HG03571 (cell line): Measurements from ENCODE around the gene AHDC1.

Experiments used
- ATAC-seq: cut with Tn5 transposase; IDR thresholded peaks from one replicate; pipeline ENCODE4 v1.9.1; 2021; ENCODE audit not compliant: unreplicated experiment

AHDC1 gene

DNA sequence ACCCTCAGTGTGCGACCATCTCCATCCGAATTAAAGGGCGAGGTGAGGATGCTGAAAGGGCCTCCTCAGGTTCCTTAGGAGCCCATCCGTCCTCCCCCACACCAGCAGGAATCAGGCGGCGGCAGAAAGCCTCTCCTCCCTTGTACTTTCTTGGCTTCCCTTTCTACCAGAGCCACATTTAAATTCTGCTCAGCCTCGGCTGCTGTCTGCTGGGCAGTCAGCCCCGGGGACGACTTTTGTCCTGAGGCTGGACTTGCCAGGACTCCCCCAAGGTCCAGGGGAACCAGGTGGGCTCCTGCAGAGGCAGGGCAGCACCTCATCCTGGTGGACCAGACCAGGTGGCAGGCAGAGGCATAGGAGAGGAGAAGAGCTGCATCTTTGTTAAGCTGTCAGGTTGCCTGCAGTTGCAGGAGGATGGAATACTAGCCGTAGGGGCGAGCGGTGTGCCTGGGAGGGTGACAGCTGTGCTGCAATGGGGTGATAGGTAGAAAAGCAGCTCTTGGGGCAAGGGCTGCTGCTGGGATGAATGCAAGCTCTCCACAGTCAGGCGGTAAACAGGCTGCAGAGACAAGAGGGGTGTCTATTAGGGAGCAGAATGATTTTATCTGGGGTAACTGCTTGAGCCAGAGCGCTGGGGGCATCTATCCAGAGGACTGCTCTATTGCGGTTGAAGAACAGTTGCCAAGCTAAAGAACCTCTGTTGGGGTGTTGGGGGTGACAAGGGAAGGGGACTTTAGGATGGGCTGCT lies 67.8 kb downstream of the AHDC1 start:
- ATAC-seq = no peak

- ATAC-seq = no peak
These were observed 68.6 kb downstream of the AHDC1 start for GRCh38 chr1:27535386-27535785.

- ATAC-seq = no peak
These were observed 71.8 kb downstream of the AHDC1 start for GRCh38 chr1:27531959-27532685.

DNA sequence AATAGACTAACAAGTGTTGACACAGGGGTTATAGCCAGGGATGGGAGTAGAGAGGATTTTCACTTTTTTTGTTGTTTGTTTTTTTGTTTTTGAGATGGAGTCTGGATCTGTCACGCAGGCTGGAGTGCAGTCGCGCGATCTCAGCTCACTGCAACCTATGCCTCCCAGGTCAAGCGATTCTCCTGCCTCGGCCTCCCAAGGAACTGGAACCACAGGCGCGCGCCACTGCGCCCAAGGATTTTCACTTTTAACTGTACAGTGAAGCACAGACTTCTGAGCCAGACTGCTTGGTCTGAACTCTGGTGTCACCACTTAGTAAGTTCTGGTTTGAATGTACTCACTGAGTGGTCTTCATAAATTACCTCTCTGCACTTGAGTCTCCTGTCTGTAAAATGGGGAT lies 73.8 kb downstream of the AHDC1 start:
- ATAC-seq = no peak

DNA sequence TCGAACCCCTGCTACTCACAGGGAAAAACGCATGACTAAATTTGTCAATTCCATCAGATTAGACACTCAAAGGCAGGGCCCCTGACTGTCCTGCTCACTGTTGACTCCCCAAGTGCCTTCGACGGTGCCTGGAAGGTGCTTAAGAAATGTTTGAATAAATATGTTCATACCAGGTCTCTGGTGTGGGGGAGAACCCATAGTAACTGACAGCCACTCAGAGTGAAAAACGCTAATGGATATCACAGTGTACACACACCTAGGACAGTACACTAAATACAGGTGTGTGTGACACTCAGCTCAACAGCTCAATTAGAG lies 74.3 kb downstream of the AHDC1 start:
- ATAC-seq = no peak

DNA sequence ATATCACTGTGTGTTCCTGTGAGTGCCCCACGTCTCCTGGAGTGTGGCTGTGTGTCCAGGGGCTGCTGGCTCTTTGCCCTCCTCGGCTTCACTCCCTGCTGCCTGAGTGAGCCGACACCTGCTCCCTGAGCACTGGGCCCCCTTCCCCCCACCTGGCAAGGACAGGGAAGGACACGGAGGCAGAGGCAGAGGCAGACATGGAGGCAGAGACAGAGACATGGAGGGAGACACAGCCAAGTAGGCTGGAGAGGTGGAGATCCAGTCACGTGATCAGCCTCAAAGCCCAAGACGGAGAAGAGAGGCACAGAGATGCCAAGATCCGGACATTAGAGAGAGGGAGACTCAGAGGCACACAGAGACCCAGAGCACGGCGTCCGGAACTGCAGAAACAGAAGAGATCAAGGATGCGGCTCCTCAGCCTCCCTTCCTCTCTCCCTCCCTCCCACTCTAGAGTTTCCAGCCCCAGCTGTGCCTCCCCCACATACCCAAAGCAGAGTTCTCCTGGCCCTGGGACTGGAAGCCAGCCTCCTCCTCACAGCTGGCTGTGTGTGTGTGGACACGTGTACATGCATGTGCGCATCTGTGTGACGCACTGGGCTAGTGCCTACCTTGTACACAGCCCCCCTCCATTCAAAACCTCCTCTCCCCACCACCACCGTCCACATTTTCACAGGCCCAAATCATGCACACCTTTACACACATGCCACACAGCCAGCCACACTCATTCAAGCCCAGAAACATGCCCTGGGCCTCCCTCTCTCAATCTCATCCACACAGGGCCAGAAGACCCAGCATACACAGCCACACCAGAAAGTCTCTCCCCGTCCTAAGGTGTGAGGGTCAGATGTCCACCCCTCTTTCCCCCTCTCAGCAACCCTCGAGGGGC lies 74.9 kb downstream of the AHDC1 start:
- no peak for ATAC-seq

- ATAC-seq = no peak
These were observed 75.8 kb downstream of the AHDC1 start for GRCh38 chr1:27527890-27528817.

DNA sequence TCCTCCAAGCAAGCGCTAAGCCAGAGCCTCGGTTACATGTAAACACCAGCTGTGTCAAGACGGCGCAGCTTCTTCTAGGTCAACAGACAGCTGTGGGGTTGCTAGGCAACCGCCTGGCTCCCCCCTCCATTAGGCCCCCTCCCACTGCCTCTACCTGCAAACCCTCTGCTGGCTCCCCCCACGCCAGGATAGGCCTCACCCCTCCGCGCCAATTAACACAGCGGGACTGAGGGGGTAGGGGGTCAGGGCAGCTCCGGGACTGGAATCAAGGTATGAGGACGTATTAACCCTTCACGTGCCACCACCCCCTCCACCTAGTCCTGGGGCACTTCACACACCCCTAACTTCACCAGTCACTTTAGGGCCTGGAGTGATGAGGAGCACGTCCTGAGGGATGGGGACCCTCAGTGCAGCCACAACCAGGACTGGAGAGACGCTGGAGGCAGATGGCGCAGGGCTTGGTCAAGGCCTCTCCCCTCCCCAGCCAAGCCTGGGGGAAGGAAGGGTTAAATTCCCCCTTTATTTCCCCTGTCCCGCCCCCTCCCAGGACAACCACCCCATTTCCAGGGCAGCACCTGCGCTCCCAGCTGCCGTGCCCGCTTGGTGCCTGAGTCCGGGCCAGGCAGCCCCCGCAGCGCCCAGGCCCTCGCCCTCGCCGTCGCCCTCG lies 76.6 kb downstream of the AHDC1 start:
- no peak for ATAC-seq

DNA sequence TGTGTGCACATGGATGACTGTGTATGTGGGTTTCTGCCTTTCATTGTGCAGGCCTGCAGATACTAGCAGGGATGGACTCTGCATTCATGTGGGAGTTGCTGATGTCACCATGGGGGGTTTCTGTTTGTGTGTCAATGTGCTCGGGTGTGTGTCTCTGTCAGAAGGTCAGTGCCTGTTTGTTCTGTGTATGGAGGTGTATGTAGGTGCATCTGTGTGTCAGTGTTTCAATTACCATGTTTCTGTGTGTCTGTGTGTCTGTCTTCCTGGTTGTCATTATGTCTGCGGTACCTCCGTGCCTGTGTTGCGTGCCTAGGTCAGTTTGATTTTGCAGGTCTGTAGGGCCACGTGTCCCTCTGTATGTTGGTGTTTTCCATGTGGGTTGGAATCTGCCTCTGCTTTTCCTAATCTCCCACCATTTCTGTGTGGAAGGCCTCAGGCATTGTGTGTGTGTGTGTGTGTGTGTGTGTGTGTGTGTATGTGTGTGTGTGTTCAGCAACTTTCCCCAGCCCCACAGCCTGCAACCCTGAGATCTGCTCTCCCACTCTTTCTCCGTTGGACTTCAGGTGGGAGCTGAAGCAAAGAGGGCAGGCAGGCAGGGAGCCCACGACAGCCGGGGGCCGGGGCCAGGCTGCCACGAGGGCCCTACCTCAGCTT lies 77.2 kb downstream of the AHDC1 start:
- ATAC-seq = no peak

DNA sequence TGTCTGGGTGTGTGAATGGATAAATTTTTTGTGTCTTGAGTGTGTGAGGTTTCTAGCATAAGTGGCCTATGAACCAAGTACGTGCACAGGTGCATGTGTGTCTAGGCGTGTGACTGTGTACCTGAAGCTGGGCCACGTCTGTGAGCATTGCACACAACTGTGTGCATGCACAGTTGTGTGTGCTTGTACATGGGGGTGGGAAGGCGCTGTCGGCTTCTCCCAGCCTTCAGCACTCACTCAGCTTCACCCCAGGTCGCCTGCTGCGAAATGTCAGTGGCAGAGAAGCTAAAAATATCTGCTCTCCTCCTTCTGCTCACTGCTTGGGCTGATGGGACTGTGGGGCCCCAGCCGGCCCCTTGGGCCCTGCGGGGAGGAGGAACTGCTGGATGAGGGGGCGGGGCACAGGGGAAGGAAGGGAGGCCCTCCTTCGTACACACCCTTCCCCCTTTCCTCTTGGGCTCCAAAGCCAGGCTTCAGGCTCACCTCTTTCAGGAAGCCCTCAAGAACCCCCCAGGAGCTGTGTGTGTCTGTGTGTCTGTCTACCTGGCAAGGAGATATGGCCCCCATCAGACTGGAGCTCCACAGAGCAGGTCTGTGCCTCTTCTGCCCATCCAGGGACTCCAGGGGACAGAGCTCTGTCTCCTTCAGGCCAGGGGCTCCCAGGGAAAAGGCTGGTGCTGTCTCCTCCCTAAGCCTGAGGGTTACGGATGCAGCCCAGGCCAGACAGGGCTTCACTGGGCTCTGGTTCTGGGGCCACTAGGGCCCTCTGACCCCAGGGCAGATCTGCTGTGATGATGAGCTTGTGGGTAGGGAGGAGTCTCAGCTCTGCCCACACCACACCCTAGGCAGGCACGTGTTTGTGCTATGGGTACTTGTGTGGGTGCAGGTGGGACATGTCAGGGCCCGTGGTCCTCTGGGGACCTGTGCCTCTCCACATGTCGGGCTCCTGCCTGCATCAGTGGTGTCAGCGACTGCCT lies 78.4 kb downstream of the AHDC1 start:
- ATAC-seq = no peak

DNA sequence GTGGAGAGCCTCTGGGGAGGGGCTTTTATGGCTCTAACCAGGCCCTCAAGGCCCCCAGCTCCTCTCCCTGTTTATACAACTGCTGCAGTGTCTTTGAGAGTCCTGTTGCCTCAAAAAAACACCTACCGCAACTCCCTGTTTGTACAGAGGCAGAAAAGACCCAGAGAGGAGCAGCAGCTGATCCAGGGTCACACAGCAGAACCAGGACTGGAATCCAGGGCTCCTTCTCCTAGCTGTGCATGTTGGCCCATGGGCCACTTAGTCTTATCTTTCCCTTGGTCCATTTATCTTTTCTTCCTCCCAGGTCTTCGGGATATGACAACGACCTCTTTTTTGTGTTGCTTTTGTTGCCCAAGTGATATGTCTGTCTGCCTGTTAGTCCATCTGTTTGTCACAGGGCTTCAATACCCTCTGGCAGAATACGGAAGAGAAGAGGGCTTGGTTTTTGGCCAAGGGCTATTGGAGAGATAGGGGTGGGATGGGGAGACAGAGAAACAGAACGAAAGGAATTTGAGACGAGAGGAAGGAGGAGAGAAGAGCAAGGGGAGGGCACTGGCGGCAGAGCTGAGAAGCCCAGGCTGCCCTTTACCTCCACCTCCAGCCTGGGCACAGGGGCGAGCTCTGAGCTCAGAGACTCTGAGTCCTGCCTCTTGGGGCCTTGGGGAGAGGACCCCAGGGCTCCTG lies 80.5 kb downstream of the AHDC1 start:
- ATAC-seq = no peak

DNA sequence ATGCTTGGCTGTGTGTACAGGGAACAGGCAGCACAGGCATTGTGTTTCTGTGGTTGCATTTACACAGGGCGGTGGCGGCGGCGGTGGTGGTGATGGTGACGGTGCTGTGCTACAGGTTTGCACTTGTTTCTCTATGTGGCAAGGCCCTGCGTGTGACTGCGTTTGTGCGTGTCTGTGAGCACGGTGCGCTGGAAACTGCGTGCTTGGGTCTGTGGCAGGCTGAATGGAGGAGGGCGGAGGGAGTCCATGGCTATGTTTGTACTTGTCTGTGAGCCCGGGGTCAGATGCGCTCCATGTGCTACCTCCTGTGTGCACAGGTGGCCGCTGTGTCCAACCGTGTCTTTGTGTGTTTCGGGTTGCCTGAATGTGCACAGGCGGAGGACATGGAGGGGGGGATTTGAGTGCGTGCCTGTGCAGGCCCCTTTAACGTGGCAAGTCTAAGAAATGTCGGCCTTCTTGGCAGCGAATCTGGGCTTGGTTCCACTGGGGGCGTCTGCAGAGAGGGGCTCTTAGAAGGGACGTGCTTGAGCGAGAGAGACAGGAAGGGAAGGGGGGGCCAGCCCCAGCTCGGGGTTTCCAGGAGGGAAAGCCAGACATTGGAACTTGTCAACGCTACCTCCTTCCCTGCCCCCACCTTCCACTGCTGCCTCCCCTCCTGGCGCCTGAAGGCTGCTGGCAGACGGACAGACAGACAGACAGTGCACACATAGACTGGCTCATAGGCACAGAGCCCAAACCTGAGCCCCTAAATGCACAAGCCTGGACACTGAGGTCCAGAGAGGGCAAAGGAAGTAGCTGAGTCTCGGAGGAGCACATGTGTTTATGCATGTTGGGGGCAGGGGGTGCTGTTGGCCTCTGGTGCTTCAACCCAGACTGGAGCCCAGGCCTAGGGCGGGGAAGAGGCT lies 81.3 kb downstream of the AHDC1 start:
- ATAC-seq = no peak

DNA sequence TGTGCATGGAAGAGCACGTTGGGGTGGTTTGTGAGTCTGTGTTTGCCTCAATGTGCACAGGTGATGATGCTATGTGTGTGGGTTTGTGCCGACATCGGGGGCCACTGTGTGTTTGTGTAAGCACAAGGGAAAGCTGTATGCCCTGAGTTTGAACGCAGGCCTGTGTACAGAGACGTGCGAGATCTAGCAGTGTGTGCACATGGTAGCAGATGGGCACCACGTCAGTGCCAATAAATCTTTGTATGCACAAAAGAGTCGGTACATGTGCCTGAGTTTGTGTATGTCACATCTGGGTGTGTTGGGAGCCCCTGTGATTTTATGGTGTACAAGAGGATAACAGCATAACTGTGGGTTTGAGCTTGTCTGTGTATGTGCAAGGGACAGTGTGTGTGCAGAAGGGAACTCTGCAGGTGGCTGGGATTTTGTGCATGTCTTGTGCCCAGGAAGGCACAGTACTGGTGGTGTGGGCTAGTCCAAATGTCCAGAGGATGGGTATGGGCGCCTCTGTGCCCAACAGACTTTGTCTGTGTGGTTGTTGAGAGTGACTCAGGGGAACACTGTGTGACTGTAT lies 82.0 kb downstream of the AHDC1 start:
- ATAC-seq = no peak

DNA sequence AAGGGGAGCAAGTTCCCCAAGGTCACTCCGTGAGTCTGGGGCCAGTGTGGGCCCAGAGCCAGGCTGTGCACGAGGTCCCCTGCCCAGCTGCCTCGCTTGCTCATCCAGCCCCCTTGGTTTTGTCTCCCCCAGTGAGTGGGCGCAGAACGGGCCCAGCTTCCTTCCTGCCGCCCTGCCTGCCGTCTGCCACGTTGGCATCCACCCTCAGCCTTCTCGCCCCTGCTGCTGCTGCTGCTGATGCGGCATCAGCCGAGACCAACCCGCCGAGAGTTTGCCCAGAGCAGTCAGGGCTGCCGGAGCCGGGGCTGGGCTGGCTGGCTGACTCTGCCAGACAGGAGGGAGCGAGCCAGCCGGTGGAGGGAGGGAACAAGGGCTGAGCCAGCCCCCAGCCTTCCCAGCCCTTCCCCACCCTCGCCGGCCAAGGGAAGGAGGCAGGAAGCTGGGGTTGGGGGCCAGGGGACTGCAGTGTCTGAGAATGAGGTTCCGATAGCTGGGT lies 82.6 kb downstream of the AHDC1 start:
- ATAC-seq = no peak

DNA sequence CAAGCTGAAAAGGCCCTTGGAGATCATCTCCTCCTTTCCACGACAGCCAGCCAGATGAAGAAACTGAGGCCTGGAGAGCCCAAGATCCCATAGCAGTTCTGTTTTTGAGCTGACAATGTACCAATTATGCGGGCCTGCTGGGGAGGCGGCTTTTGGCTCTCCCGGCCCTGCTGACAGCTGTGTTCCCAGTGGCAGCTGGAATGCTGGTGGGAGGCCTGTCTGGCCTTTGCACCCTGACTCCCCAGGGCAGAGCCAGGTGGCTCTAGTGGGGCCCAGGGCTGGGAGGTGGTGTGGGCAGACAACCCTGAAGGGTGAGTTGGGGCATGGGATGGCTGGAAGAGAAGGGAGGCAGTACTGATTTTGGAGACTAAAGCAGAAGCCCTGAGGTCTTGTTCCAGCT lies 83.3 kb downstream of the AHDC1 start:
- no peak for ATAC-seq
